NB4 (cell line): Measurements from ENCODE around the gene ZNF385A.

ENCODE experiments used
- MYC ChIP-seq: IDR thresholded peaks from 2 replicates; pipeline ENCODE4 v1.6.1; 2011; ENCODE audit warnings: low read depth, low read length
- POLR2A ChIP-seq: IDR thresholded peaks from 2 replicates; pipeline ENCODE4 v1.6.1; 2011; ENCODE audit warnings: mild to moderate bottlenecking; ENCODE audit not compliant: insufficient read length; ENCODE audit errors: extremely low read depth
- TF ChIP-seq, protein P1 (sequence below): IDR thresholded peaks from one replicate; pipeline ENCODE4 v1.5.1; 2012; ENCODE audit warnings: low read depth, low read length
- TF ChIP-seq, protein P2 (sequence below): IDR thresholded peaks from 2 replicates; pipeline ENCODE4 v1.6.1; 2011; ENCODE audit warnings: low read depth, low read length

DNA sequence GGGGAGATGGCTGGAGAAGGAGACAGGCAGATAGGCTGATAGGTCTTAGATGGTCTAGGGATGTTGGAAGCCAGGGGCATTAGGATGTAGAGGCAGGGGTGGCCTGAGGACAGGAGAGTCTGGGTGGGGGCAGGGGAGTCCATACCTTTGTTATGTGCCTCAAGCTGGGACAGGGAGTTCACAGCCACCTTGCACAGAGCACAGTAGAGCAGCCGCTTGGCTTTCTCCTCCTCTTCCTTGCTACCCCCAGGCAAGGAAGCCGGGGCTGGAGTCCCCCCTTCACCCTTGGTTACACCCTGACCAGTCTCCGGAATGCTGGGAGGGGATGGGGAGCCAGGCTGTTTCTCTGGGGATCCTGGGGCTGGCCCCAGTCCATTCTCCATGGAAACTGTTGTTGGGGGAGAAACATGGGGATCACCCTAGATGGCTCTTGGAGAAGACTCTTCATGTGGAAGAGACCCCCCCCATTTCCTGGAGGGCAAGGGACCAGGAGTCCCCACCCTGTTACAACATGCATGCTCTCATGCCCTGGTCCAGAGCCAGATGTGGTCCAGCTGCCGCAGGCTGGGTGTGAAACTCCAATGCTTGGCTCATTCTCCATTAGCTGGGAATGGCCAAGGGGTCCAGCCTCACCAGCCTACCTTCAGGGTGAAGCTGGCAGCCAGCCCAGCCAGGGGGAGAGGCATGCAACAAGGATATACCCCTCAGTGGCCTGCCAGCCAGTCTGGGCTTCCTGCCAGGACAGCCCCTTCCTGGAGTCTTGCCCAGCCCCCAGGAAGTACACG lies 13.0 kb downstream of the ZNF385A start:
- TF ChIP-seq, protein P1, sequence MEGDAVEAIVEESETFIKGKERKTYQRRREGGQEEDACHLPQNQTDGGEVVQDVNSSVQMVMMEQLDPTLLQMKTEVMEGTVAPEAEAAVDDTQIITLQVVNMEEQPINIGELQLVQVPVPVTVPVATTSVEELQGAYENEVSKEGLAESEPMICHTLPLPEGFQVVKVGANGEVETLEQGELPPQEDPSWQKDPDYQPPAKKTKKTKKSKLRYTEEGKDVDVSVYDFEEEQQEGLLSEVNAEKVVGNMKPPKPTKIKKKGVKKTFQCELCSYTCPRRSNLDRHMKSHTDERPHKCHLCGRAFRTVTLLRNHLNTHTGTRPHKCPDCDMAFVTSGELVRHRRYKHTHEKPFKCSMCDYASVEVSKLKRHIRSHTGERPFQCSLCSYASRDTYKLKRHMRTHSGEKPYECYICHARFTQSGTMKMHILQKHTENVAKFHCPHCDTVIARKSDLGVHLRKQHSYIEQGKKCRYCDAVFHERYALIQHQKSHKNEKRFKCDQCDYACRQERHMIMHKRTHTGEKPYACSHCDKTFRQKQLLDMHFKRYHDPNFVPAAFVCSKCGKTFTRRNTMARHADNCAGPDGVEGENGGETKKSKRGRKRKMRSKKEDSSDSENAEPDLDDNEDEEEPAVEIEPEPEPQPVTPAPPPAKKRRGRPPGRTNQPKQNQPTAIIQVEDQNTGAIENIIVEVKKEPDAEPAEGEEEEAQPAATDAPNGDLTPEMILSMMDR = no peak
- TF ChIP-seq POLR2A (no peak), MYC (no peak)
- TF ChIP-seq, protein P2, sequence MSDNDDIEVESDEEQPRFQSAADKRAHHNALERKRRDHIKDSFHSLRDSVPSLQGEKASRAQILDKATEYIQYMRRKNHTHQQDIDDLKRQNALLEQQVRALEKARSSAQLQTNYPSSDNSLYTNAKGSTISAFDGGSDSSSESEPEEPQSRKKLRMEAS = no peak
